GM18858 (cell line): ENCODE results near the gene MYO1B.
"Not testable (repeated sequence)": the region's sequence is repeated elsewhere in the genome, so short reads cannot be mapped to it uniquely, and the experiment has no call there.

ENCODE experiments used
- ATAC-seq: cut with Tn5 transposase; IDR thresholded peaks from one replicate; pipeline ENCODE4 v1.9.1; 2021; ENCODE audit not compliant: unreplicated experiment

MYO1B gene

GRCh38 chr2:191443446-191443845, 198.2 kb downstream of the MYO1B start:
- no peak for ATAC-seq

- no peak for ATAC-seq
Measured at GRCh38 chr2:191446910-191447309, 201.7 kb downstream of the MYO1B start.

GRCh38 chr2:191451116-191451515, 205.9 kb downstream of the MYO1B start:
- no peak for ATAC-seq

GRCh38 chr2:191452065-191452464, 206.9 kb downstream of the MYO1B start:
- ATAC-seq: no peak

GRCh38 chr2:191453761-191454160, 208.6 kb downstream of the MYO1B start:
- ATAC-seq: no peak

GRCh38 chr2:191456506-191456905, 211.3 kb downstream of the MYO1B start:
- ATAC-seq: not testable (repeated sequence)

- ATAC-seq: no peak
Measured at GRCh38 chr2:191459158-191459557, 214.0 kb downstream of the MYO1B start.

GRCh38 chr2:191462370-191462769, 217.2 kb downstream of the MYO1B start:
- ATAC-seq: no peak

- ATAC-seq: no peak
Measured at GRCh38 chr2:191463790-191464189, 218.6 kb downstream of the MYO1B start.

- no peak for ATAC-seq
Measured at GRCh38 chr2:191465766-191466420, 220.7 kb downstream of the MYO1B start.

GRCh38 chr2:191467113-191467512, 221.9 kb downstream of the MYO1B start:
- no peak for ATAC-seq

- ATAC-seq: no peak
Measured at GRCh38 chr2:191470306-191470705, 225.1 kb downstream of the MYO1B start.

GRCh38 chr2:191474464-191474863, 229.3 kb downstream of the MYO1B start:
- ATAC-seq: no peak
